Measurements from ENCODE around the gene TH.
"Not testable (repeated sequence)": the region's sequence is repeated elsewhere in the genome, so short reads cannot be mapped to it uniquely, and the experiment has no call there.

TH gene

DNA sequence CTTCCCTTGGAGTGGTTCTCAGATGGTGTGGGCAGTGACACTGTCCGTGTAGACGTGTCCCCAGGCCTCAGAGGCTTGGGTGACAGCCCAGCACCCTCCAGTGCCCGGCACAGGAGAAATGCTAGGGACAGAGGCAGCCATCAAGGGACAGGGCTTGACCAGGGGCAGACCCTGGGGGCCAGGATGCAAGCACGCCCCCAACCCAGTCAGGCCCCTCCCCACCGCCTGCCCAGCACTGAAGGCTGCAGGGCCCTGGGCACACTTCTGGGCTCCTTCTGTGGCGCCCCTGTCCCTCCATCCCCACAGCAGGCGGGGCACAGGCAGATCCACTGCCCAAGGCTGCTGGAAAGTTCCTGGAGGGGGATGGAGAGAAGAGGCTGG, 43.5 kb downstream of the TH start:
- DNase-seq, result no peak

DNA sequence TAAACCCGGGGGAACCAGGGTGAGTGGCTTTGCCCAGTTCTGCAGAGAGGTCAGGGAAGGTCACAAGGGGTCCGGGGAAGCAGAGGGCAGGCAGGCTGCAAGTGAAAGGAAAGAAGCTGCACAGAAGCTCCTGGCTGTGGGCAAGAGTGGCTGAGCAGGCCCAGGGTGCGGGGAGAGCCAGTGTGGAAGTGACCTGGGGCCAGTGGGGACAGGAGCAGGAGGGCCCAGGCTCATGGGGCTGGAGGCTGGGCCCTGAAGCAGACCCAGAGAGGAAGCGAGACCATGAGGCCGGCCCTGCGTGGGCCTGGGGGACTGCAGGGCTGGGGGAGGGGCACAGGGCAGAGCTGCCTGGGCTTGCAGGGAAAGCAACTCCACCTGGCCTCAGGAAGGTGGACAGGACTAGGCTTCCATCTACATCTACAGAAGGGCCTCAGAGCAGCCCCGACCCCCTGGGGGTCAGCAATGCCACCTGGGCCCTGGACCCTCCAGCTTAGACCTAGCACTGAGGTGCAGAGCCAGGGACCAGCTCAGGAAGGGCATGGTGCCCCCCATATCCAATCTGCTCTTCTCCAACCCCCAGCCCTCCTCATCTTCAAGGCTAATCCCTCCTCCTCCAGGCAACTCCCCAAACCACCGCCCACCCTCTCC, 44.0 kb downstream of the TH start:
- DNase-seq, result no peak

DNA sequence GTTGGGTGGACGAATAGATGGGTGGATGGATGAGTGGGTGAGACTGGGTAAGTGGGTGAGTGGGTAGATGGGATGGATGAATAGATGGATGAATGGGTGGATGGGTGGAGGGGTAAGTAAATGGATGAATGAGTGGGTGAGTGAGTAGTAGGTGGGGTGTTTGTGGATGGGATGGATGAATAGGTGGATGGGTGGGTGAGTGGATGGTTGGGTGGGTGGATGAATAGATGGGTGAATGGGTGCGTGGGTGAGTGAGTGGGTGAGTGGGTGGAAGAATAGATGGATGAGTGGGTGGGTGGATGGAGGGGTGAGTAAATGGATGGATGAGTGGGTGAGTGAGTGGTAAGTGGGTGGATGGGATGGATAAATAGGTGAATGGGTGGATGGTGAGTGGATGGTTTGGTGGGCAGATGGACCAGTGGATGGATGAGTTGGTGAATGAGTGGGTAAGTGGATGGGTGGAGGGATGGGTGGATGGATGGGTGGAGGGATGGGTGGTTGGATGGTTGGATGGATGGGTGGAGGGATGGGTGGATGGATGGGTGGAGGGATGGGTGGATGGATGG, 45.0 kb downstream of the TH start:
- no peak for DNase-seq

DNA sequence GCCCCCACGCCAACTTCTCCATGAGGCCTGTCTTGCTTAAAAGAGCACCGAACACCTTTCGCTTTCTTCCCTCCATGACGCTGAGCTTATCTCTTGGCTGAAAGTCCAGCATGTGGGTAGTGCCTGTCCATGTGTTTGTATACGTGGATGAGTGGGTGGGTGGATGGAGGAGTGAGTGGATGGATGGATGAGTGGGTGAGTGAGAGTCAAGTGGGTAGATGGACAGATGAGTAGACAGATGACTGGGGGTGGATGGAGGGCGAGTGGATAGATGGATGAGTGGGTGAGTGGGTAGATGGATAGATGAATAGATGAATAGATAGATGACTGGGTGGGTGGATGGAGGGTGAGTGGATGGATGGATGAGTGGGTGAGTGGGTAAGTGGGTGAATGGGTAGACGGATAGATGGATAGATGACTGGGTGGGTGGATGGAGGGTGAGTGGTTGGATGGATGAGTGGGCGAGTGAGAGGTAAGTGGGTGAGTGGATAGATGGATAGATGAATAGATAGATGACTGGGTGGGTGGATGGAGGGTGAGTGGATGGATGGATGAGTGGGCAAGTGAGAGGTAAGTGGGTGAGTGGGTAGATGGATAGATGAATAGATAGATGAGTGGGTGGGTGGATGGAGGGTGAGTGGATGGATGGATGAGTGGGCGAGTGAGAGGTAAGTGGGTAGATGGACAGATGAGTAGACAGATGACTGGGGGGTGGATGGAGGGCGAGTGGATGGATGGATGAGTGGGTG, 46.7 kb downstream of the TH start:
- not testable (repeated sequence) for DNase-seq

DNA sequence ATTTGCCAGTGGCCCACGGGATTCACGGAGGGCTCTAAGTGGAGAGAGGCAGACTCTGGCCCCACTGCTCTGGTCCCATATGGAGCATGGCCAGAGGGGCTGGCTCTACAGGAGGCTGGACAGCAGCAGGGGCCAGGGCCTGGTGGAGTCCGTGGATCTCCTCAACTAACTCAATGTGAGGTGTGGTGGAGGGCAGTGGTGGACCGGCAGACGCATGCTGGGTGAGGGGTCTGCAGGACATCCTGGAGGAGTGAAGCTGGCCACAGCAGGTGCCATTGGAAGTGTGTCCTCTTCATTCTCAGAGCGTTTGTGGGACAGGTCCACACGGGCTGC, 48.0 kb downstream of the TH start:
- DNase-seq, result no peak

DNA sequence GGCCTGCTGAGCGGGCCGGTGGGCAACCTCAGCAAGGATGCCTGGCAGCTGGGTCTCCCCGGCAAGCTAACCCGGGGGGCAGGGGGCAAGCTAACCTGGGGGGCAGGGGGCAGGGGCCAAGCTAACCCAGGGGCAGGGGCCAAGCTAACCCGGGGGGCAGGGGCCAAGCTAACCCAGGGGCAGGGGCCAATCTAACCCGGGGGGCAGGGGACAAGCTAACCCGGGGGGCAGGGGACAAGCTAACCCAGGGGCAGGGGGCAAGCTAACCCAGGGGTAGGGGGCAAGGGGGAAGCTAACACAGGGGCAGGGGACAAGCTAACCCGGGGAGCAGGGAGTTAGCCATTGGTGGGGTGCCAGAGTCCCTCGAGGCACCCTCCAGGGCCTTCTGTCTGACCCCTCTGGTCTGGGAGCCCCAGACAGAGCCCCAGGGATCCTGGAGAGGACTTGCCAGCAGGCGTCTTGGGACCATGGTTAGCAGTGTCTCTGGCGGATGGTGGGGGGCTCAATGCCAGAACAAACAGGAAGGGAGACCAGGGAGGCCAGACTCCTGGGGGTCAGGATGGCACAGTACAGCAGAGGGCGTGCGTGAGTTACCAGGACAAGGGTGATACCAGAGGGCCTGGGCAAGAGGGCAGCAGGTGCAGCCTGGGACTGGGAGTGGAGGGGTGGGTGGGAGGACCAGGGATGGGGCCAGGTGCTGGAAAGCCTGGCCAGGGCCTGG, 48.5 kb downstream of the TH start:
- DNase-seq, result no peak

DNA sequence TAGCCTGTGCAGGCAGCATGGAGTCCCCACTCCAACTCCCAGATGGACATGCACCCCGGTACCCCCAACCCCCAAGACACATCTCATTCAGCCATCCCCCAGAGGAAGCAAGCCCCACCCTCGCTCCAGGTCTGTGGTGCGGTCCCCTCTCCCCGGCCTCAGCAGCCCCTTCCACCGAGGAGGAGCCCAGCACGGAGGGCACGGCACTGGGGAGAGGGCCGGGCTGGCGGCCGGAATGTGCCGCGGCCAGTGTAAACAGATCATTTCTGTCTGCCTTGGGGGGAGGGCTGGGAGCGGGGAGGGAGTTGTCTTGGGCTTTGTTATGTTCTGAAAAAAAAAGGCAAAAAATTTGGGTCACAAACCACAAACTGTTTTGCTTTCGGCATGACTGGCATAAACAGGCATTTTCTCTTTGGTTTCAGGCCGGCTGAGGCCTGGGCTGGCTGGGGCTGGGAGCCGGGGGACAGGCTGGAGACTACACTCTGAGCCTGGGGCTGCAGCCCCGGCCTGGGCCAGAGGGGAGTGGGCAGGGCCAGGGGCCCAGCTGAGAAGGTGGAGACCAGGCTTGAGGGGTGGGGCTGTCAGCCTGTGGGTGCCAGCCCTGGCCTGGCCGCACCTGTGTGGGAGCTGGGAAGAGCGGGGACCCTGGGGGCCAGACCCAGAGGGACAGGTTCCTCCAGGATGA, 49.3 kb downstream of the TH start:
- DNase-seq, result no peak

DNA sequence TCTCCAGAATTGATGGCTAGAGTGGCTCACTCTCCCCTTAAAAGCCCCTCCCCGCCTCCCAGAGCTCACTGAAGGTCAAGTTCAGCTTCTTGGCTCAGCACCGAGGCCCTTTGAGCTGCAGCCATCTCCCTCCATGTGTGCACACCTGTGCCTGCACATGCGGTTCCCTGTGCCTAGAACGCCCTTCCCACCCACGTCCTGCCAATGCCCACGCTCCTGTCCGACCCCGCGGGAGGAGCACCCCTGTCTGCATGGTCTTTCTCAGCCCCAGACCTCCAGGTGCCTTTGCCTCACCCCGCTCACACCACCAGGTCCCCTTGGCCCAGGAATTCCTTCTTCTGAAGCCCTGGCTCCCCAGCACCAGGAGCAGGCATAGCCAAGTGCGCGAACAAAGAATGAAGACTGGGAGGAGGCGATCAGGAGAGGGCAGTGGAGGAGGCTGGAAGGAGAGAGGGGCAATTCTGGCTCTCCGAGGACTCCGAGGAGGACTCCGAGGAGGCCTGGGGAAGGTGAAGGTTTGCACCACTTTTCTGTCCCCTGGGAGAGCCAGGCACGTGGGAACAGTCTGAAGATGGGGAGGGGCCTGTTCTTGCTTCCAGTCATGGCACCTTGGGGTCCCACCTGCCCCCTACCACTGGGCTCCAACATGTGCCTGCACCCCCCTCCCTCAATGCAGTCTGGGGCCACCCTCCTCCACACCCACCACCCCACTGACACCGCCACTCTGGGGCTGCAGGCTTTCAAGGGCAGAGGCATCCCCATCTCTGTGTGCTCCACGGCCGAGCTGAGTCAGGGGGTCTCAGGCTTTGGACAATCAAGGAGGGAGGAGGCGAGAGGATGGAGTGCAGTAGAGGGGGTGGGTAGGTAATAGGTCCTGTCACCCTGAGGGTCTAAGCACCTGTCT, 50.1 kb downstream of the TH start:
- DNase-seq, result no peak

DNA sequence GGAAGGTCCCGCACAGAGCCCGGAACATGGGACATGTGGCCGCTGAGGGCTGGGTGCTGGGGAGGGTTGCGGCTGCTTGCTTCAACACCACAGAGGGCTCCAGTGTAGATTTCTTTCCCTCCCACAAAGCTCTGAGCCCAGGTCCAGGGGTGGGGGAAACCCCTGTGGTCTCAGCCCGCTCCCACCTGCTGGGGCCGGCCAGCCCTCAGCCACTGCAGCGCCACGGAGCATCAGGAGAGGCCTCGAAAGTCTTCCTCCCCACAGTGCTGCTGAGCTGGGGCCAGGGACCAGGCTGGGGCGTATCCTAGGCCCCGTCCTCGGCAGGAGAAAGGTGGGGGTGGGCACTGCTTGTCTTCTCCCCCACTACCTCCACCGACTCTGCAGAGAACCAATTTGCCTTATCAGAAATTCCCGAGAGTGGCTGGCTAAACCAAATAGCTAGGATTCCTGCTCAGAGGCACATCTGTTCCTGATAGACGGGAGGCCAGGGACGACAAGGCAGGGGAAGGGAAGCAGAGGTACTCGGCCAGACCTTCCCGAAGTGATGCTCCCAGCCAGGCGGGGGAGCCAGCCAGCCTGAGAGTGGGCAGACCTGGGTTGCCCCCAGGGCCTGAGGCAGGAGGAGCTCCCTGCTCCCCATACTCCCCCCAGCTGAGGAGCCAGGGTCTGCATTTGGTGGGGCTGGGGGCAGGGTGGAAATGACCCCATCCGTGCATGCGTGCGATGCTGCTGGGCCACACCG, 51.1 kb downstream of the TH start:
- no peak for DNase-seq

DNA sequence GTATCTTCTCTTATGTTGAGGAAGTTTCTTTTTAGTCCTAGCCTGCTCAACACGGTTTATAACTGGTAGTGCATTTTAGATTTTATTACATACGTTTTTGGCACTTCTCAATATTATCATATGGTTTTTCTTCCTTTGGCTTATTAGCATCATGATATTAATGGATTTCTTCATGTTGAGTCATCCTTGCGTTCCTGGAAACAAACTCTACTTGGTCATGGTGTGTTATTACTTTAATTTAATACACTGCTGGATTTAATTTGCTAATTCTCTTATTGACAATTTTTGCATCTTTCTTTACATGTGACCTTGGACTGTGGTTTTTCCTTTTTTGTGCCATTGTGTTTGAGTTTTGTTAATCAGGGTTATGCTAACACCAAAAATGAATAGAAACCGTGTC, 52.9 kb downstream of the TH start:
- no peak for DNase-seq

DNA sequence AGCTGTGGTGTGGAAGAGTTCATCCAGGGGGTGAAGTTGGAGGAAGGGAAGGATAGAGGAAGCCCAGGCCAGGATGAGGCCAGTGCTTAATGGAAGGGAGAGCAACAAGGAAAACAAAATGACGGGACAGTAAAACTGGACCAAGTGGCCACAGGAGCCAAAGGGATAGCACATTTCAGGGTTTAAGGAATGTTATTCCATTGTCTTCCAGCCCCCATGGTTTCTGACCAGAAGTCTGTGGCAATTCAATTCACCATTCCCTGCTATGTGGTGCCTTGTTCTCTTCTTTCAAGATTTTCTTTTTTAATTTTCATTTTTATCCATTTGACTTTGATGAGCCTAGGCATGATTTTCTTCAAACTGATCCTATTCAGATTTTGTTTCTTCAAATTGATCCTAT, 54.9 kb downstream of the TH start:
- DNase-seq, result no peak

DNA sequence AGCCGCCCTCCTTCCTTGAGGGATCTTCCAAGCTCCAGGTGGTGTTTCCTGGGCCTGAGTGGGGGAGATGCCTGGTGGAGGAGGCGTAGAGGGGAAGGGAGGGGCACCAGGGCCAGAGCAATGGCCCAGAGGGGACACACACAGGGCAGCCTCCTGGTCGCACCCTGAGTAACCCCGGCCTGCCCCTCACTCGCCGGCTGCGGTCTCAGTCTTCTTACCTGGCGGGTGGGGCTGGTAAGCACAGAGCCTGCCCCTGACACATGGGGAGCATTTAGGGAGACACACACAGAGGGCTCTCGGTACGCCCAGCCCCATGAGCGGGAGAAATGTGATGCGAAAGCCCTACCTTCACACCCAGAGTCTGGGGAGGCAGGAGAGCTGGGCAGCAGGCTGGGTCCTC, 56.3 kb downstream of the TH start:
- DNase-seq, result no peak

DNA sequence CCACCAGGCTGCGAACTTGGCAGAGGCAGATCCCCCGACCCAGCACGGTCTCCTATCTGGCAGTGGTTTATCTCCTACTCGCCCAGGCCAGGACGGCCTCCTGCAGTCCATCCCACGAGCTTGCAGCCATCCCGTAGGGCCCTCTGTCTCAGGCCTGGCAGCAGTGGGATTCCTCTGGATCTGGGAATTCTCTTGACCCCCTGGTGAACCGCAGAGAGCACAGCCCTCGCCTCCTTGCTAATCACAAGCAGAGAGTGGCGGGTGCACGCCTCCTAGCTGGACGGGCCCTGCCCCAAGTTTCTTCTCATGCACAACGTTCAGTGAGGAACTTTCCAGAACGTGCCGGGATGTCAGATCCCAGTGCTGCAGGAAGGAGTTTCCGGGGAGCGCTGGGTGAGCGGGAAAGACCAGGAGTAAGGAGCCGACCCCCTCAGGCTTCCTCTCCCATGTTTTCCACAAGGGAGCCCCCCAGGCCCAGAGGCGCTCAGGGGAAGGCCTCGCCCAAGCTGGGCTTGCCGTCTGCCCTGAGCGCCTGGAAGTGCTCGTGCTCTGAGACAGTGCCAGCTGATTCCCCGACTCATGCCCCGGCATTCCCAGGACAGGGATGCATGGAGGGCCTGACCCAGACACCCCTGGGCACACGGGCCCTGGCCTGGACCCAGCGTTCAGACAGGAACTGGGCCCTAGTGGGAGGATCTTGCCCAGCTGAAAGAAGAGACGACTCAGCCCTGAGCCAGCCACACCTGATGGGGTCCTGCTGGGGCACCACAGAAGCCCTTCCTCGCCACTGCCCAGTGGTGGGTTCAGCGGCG, 57.0 kb downstream of the TH start:
- DNase-seq, result no peak

Measured in central memory CD4-positive, alpha-beta T cell (primary cell).